HepG2 (cell line): ENCODE data around the gene HIRA. TPM values are rescaled to one million over a fixed set of nuclear protein-coding genes. Genes with fewer than 3 reads are reported as not detected.

Experiments
- ATAC-seq: fragments of 200-7000 bp; cut with Tn5 transposase; 3 replicates; pipeline ENCODE4 v1.9.1; 2020; ENCODE audit warnings: mild to moderate bottlenecking, moderate library complexity
- BruUV-seq: library from RNA; stranded (reverse); fragments of 400-500 nt; replicated peaks from 2 replicates; lab custom pipeline; 2021; lab: Mats Ljungman, UMichigan
- CTCF ChIA-PET: fragments of 300-600 bp; formaldehyde crosslinking; extraction: SDS; loops from one replicate; lab custom pipeline; 2021; ENCODE audit warnings: low total read pairs, inconsistent platforms, low intra/inter-chr PET ratio; lab: Yijun Ruan, JAX
- POLR2A ChIA-PET: fragments of 350-600 bp; sonication (Branson Sonifier 250); formaldehyde crosslinking; loops from one replicate; lab custom pipeline; 2020; ENCODE audit warnings: antibody characterized with exemption, inconsistent platforms; lab: Yijun Ruan, JAX
- DNase-seq: peaks from one replicate; pipeline ENCODE4 v3.0.0-alpha.2; 2015; ENCODE audit warnings: low spot score
- FAIRE-seq: peaks from 3 replicates; lab custom pipeline; 2011; peaks lifted over from hg19 to GRCh38; lab: Jason Lieb, UNC
- H2AFZ ChIP-seq: one replicate; pipeline ENCODE4 v1.6.1; 2011; ENCODE audit warnings: low read length, inconsistent platforms
- H3K27ac ChIP-seq: fragments of 300-600 bp; 3 replicates; pipeline ENCODE4 v1.8.0; 2011; ENCODE audit warnings: mixed run types, mild to moderate bottlenecking, mixed read lengths, low read length, inconsistent platforms; ENCODE audit not compliant: insufficient read depth; ENCODE audit errors: extremely low read length
- H3K27me3 ChIP-seq, 2 experiments: fragments of 200-600 bp in 1 of 2; 2 replicates in 1 of 2; 3 replicates in 1 of 2; pipeline versions ENCODE4 v1.6.0 to v1.8.0; 2011; ENCODE audit warnings: low read length in 2 of 2, mild to moderate bottlenecking in 2 of 2, moderate library complexity in 2 of 2, inconsistent platforms in 1 of 2; ENCODE audit not compliant: insufficient read depth in 2 of 2, control insufficient read depth in 1 of 2
- H3K36me3 ChIP-seq, 2 experiments: fragments of 200-600 bp in 1 of 2; replicated peaks in 1 of 2; 2 replicates in 1 of 2; 3 replicates in 1 of 2; pipeline versions ENCODE4 v1.5.1 to v1.8.0; 2011; ENCODE audit warnings: low read length in 2 of 2, inconsistent platforms in 1 of 2; ENCODE audit not compliant: insufficient read depth in 2 of 2, control insufficient read depth in 1 of 2
- H3K4me1 ChIP-seq: 2 replicates; pipeline ENCODE4 v1.5.1; 2012; ENCODE audit warnings: low read length, inconsistent platforms; ENCODE audit not compliant: insufficient read depth
- H3K4me2 ChIP-seq: 2 replicates; pipeline ENCODE4 v1.6.0; 2011; ENCODE audit warnings: low read depth, low read length, inconsistent platforms
- H3K4me3 ChIP-seq, 3 experiments: fragments of 200-600 bp in 1 of 3; sonication (generic), shearing (Covaris generic) in 1 of 3; replicated peaks in 1 of 3; 2 replicates each; pipeline ENCODE4 v1.5.1; 2011 to 2016; ENCODE audit warnings: low read length in 3 of 3, inconsistent platforms in 2 of 3, low read depth in 2 of 3, mild to moderate bottlenecking in 2 of 3, control low read depth in 1 of 3, mixed read lengths in 1 of 3; ENCODE audit not compliant: insufficient read depth in 1 of 3
- H3K79me2 ChIP-seq: one replicate; pipeline ENCODE4 v1.6.1; 2011; ENCODE audit warnings: low read length, inconsistent platforms; ENCODE audit not compliant: insufficient read depth
- H3K9ac ChIP-seq: 2 replicates; pipeline ENCODE4 v1.6.0; 2011; ENCODE audit warnings: mild to moderate bottlenecking, low read depth, low read length, inconsistent platforms; ENCODE audit not compliant: insufficient read depth
- H3K9me3 ChIP-seq: 2 replicates; pipeline ENCODE4 v1.5.1; 2012; ENCODE audit warnings: mild to moderate bottlenecking, low read length
- H4K20me1 ChIP-seq: 2 replicates; pipeline ENCODE4 v1.6.0; 2011; ENCODE audit warnings: inconsistent platforms, mild to moderate bottlenecking, low read length, moderate library complexity; ENCODE audit not compliant: insufficient read depth
- BRCA1 ChIP-seq: sonication (generic); formaldehyde crosslinking; IDR thresholded peaks from 2 replicates; pipeline ENCODE4 v1.4.0; 2020; ENCODE audit warnings: missing genetic modification reagents
- POLR2AphosphoS5 ChIP-seq: IDR thresholded peaks from 2 replicates; pipeline ENCODE4 v1.6.1; 2012; ENCODE audit warnings: low read depth, low read length
- PTBP1 ChIP-seq: fragments of 200-400 bp; formaldehyde crosslinking; IDR thresholded peaks from 2 replicates; pipeline ENCODE4 v1.6.1; 2018; ENCODE audit warnings: low read length, low read depth; ENCODE audit not compliant: poor library complexity, severe bottlenecking
- RORA ChIP-seq: sonication (generic); formaldehyde crosslinking; IDR thresholded peaks from 2 replicates; pipeline ENCODE4 v1.5.0; 2020; ENCODE audit warnings: mild to moderate bottlenecking, missing genetic modification reagents, moderate library complexity
- SMARCC2 ChIP-seq: fragments of 450-650 bp; IDR thresholded peaks from 2 replicates; pipeline ENCODE4 v1.6.1; 2017; ENCODE audit warnings: antibody characterized with exemption, mild to moderate bottlenecking
- SRY ChIP-seq: sonication (generic); formaldehyde crosslinking; IDR thresholded peaks from 2 replicates; pipeline ENCODE4 v1.8.0; 2022; ENCODE audit warnings: mild to moderate bottlenecking, missing genetic modification reagents
- ZNF329 ChIP-seq: sonication (generic); formaldehyde crosslinking; IDR thresholded peaks from 2 replicates; pipeline ENCODE4 v1.9.0; 2021; ENCODE audit warnings: low read depth, mild to moderate bottlenecking, missing genetic modification reagents
- ZNF350 ChIP-seq: sonication (generic); formaldehyde crosslinking; IDR thresholded peaks from 2 replicates; pipeline ENCODE4 v1.4.0; 2020; ENCODE audit warnings: mild to moderate bottlenecking, low read depth, missing genetic modification reagents, borderline replicate concordance
- ZNF577 ChIP-seq: sonication (generic); formaldehyde crosslinking; IDR thresholded peaks from 2 replicates; pipeline ENCODE4 v1.4.0; 2020; ENCODE audit warnings: mild to moderate bottlenecking, low read depth, missing genetic modification reagents, borderline replicate concordance
- ZNF761 ChIP-seq: sonication (generic); formaldehyde crosslinking; conservative IDR thresholded peaks from 2 replicates; pipeline ENCODE4 v1.4.0; 2020; ENCODE audit warnings: mild to moderate bottlenecking, missing genetic modification reagents
- WGBS: methylation state at CpG from one replicate; pipeline ENCODE4 v1.1.6; 2017; ENCODE audit warnings: low lambda C conversion rate; 5-methylcytosine and 5-hydroxymethylcytosine counted together
- in situ Hi-C: cut with HindIII; loops from 2 replicates; pipeline ENCODE4 v1.10.0; 2017; ENCODE audit warnings: low pct_unique_long_range_greater_than_20kb; ENCODE audit not compliant: extremely low pct_ligation_motif_present
- intact Hi-C: fragments of 100-400 bp; cut with micrococcal nuclease; formaldehyde crosslinking; loops from one replicate; pipeline ENCODE4 v1.10.0; 2022; ENCODE audit not compliant: unreplicated experiment
- polyA plus RNA-seq, 8 experiments: library from polyadenylated mRNA; depleted of rRNA in 3 of 8; stranded (reverse) in 7 of 8; unstranded in 1 of 8; fragments of >200 nt; fragmentation: Illumina TruSeq in 4 of 8; extraction: Trizol in 4 of 8; gene quantifications; 2 replicates each; pipeline versions ENCODE4 v1.2.1 to v1.2.3, GENCODE V29; 2011 to 2016; ENCODE audit warnings: low read depth in 4 of 8, missing spikeins in 1 of 8, mixed read lengths in 1 of 8; ENCODE audit not compliant: insufficient read depth in 1 of 8
- total RNA-seq, 5 experiments: library from RNA; depleted of rRNA; stranded (reverse); fragments of >200 nt; fragmentation: Illumina TruSeq; extraction: Trizol; gene quantifications; 2 replicates each; pipeline ENCODE4 v1.2.3, GENCODE V29; 2016; ENCODE audit warnings: low read depth in 1 of 5
- TF ChIP-seq, protein P1 (sequence below): sonication (generic); formaldehyde crosslinking; IDR thresholded peaks from 2 replicates; pipeline ENCODE4 v1.4.0; 2020; ENCODE audit warnings: missing genetic modification reagents
- TF ChIP-seq, protein P2 (sequence below): sonication (generic); formaldehyde crosslinking; IDR thresholded peaks from 2 replicates; pipeline ENCODE4 v1.4.0; 2020; ENCODE audit warnings: missing genetic modification reagents, borderline replicate concordance

Gene HIRA
- total and polyA plus RNA-seq, 2 of the 13 experiments (the other 11 are each of a cell fraction or from before 2014, with no cell fraction given), result 21.5 to 29.2 TPM

DNA sequence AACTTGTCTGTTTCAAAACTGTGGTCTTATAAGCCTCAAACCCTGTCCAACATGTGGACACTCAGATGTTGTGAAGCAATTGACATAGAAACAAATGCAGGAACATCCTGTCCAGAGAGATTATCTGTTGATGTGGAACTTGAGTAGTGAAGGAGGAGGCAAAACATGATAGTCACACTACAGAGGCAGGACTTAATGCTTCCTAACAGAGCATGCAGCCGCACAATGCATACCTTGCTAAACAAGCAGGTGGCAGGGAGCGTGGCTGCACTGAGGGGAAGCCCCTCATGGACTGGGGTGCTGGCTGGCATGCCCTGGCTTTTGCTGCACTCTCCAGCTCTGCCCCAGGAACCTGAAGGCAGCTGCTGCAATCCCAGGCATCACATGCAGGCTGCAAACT is 10.6 kb upstream of the HIRA start:
- Histone ChIP-seq H3K27ac (no peak overlapping the region), H2AFZ (no peak overlapping the region), H3K36me3 (peaks cover 8 to 34% of the 10 kb centered on the region in 2 experiments), H3K4me1 (peaks cover 23% of the 10 kb centered on the region), H3K4me3 (no peak overlapping the region), H4K20me1 (no peaks in the 10 kb centered on the region), H3K27me3 (no peaks in the 10 kb centered on the region; a peak in 1 of 5 replicates), H3K79me2 (peaks cover 35% of the 10 kb centered on the region), H3K9me3 (no peaks in the 10 kb centered on the region), H3K4me2 (no peak overlapping the region), H3K9ac (no peak overlapping the region)
- BruUV-seq, result no TSS peak
- DNase-seq (no peak), ATAC-seq (no peak), FAIRE-seq (no peak)
- 0 out of 2 replicates have a peak, but pooled peaks have one; percentile 16 for TF ChIP-seq POLR2AphosphoS5
- TF ChIP-seq, protein P1, sequence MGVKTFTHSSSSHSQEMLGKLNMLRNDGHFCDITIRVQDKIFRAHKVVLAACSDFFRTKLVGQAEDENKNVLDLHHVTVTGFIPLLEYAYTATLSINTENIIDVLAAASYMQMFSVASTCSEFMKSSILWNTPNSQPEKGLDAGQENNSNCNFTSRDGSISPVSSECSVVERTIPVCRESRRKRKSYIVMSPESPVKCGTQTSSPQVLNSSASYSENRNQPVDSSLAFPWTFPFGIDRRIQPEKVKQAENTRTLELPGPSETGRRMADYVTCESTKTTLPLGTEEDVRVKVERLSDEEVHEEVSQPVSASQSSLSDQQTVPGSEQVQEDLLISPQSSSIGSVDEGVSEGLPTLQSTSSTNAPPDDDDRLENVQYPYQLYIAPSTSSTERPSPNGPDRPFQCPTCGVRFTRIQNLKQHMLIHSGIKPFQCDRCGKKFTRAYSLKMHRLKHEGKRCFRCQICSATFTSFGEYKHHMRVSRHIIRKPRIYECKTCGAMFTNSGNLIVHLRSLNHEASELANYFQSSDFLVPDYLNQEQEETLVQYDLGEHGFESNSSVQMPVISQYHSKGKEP (CRISPR knock-in tag), result no peak
- intact Hi-C loops, result no loop called here
- CTCF ChIA-PET, result no interaction called here
- in situ Hi-C loops, result no loop called here
- 71% methylated on average over 1 of the region's 2 CpGs for WGBS
- POLR2A ChIA-PET, result no interaction called here

DNA sequence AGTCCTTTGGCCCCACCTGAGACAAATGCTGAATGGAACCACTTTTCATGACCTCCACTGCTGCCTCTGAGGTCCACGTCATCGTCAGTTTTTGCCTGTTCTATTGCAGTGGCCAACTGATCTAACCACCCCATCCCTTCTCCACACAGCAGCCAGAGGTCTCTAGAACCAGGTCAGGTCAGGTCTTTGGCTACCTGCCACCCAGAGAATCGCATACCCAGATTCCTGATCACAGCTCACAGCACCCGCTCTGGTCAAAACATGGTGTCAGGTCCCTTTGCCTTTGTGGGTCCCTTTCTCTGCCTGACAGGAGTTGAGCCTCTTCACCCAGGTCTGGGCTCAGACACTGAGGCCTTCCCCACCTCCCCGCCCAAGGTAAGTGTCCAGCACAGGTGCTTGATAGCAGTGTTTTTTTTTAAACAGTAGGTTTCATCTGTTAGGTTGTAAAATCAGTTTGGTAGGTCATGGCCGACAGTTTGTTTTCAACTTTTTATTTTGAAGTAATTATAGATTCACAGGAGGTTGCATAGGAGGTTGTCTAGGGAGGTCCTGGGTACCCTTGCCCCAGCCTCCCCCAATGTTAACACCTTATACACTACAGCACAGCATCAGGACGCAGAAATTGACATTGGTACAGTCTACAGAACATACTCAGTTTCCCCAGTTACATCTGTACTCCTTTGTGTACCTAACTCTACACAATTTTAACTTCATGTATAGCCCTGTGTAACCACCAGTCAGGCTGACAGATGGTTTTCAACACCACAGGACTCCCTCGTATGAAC is 9.1 kb upstream of the HIRA start:
- no peak overlapping the region for H2AFZ ChIP-seq
- CTCF ChIA-PET, result no interaction called here
- H3K9ac ChIP-seq, result no peak overlapping the region
- no peak overlapping the region for H3K4me2 ChIP-seq
- H4K20me1 ChIP-seq, result no peaks in the 10 kb centered on the region
- no peak overlapping the region for H3K27ac ChIP-seq
- no TSS peak for BruUV-seq
- peaks cover 10% of the 10 kb centered on the region for H3K4me1 ChIP-seq
- in situ Hi-C loops, result no loop called here
- intact Hi-C loops, result no loop called here
- WGBS, result 97% methylated on average over 7 of the region's 8 CpGs
- H3K4me3 ChIP-seq, result no peak overlapping the region
- no peaks in the 10 kb centered on the region for H3K9me3 ChIP-seq
- peaks cover 8 to 41% of the 10 kb centered on the region in 2 experiments for H3K36me3 ChIP-seq
- peaks cover 21% of the 10 kb centered on the region for H3K79me2 ChIP-seq
- no peak for FAIRE-seq
- ATAC-seq, result no peak
- H3K27me3 ChIP-seq, result no peaks in the 10 kb centered on the region
- POLR2A ChIA-PET, result no interaction called here
- no peak for TF ChIP-seq RORA (CRISPR knock-in tag)
- no peak for TF ChIP-seq ZNF761 (CRISPR knock-in tag)
- TF ChIP-seq SRY (CRISPR knock-in tag), result no peak
- TF ChIP-seq ZNF577 (CRISPR knock-in tag), result no peak
- TF ChIP-seq, protein P2, sequence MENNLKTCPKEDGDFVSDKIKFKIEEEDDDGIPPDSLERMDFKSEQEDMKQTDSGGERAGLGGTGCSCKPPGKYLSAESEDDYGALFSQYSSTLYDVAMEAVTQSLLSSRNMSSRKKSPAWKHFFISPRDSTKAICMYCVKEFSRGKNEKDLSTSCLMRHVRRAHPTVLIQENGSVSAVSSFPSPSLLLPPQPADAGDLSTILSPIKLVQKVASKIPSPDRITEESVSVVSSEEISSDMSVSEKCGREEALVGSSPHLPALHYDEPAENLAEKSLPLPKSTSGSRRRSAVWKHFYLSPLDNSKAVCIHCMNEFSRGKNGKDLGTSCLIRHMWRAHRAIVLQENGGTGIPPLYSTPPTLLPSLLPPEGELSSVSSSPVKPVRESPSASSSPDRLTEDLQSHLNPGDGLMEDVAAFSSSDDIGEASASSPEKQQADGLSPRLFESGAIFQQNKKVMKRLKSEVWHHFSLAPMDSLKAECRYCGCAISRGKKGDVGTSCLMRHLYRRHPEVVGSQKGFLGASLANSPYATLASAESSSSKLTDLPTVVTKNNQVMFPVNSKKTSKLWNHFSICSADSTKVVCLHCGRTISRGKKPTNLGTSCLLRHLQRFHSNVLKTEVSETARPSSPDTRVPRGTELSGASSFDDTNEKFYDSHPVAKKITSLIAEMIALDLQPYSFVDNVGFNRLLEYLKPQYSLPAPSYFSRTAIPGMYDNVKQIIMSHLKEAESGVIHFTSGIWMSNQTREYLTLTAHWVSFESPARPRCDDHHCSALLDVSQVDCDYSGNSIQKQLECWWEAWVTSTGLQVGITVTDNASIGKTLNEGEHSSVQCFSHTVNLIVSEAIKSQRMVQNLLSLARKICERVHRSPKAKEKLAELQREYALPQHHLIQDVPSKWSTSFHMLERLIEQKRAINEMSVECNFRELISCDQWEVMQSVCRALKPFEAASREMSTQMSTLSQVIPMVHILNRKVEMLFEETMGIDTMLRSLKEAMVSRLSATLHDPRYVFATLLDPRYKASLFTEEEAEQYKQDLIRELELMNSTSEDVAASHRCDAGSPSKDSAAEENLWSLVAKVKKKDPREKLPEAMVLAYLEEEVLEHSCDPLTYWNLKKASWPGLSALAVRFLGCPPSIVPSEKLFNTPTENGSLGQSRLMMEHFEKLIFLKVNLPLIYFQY (CRISPR knock-in tag), result no peak
- no peak for TF ChIP-seq PTBP1
- no peak for TF ChIP-seq SMARCC2
- TF ChIP-seq ZNF350 (CRISPR knock-in tag), result no peak
- TF ChIP-seq BRCA1 (CRISPR knock-in tag), result no peak
- no peak for TF ChIP-seq ZNF329
- no peak for DNase-seq
